Amniotic stem cell (primary cell): ENCODE measurements around the gene SLC7A6.

Experiments used
- DNase-seq: peaks from one replicate; lab custom pipeline; 2025; lab: John Stamatoyannopoulos, UW

SLC7A6 gene

DNA sequence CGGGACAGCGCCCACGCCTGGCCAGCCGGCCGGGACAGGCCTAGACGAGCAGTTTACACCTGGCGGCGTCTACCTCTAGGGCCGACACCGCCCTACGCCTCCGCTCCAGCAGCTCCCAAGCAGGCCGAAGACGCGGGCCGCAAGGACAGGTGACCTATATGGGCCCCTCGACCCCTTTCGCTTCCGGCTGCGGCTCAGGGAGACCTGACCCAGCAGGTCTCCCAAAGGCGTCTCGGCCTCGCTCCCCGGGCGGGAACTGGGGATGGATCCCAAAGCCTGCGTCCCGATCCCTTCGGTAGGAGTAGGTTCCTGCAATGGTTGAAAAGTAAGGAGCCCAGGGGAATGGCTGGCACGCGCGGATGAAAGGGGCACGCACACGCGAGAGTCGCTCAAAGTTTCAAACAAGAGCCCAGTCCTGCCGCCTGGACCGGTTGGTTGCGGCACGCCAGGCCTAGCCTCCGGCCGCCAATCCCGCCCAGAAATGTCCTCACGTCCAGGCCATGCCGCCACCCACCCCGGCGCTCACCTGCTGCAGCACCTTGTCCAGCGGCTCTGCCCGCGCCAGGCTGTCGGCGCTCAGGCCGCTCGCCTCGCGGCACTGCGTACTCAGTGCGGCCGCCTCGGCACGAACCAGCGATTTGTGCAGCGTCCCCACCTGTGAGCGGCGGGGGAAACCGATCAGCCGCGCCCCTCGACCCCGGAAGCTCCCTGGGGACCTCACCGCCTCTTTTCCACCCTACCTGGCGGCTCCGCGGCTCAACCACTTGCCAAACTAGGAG, 29.0 kb upstream of the SLC7A6 start:
- DNase-seq, result no peak

DNA sequence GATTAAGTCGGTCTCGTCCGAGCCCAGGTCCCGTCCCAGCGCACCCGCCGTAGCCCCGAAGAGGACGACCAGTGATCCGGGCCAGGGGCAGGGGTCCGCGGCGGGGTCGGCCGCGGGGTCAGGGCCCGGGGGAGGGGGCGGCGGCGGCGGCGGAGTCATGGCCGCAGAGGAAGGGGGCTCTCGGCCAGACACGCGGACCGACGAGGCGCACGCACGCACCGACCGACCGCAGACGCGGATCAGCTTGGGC, 28.5 kb upstream of the SLC7A6 start, which contains the start of gene ESRP2:
ESRP2 (minus strand) TSS at position 241 of the 250 bp plus-strand sequence; CDS start at position 159, 82 bp downstream.
- no peak for DNase-seq

DNA sequence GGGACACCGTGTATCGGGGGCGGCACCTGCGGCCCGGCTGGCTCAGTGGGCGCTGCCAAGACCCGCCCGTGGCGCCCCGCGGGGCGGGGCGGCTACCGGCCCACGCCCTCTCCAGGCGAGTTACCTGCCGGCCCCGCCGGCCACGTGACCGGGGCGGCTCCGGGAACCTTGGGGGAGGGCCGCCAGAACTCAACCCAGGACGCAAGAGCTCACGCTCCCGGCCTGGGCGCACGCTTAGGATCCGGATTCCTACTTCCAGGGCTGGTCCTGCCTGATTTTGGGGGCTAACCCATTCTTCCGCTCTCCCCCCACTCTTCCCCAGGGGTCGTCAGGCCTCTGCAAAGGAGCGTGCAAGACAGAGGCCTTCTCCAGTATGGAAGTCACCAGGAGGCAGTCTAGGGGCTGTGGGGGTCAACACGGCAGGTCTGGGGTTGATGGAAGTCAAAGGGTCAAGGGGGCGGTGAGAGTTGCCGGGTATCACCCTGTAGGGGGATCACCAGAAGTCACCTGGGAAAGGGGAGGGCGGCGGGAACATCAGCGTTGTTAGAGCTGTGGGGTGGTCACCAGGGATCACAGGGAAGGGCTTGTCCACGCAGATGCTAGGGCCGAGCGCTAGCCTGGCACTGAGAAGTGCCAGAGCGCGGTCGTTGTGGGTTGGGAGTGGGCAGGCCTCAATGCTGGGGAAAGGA, 28.0 kb upstream of the SLC7A6 start:
- no peak for DNase-seq

DNA sequence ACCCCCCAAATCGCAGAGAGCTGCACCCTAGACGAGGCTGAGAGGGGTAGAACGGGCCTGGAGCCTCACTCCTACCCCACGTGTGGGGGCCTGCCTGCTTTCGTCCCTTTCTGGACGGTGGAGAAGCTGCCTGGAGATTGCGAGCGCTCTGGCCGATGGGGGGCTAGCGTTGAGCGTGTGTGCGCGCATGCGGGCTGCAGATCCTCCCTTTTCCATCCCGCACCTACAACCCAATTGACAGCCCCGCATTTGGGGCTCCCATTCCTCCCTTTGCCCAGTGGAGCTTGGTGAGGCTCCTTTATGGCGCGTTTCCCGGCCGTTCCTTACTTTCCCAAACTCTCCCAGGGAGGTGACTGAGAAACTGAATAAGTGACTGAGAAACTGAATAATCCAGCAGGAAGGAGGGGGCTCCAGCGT, 27.5 kb upstream of the SLC7A6 start:
- DNase-seq, result no peak

DNA sequence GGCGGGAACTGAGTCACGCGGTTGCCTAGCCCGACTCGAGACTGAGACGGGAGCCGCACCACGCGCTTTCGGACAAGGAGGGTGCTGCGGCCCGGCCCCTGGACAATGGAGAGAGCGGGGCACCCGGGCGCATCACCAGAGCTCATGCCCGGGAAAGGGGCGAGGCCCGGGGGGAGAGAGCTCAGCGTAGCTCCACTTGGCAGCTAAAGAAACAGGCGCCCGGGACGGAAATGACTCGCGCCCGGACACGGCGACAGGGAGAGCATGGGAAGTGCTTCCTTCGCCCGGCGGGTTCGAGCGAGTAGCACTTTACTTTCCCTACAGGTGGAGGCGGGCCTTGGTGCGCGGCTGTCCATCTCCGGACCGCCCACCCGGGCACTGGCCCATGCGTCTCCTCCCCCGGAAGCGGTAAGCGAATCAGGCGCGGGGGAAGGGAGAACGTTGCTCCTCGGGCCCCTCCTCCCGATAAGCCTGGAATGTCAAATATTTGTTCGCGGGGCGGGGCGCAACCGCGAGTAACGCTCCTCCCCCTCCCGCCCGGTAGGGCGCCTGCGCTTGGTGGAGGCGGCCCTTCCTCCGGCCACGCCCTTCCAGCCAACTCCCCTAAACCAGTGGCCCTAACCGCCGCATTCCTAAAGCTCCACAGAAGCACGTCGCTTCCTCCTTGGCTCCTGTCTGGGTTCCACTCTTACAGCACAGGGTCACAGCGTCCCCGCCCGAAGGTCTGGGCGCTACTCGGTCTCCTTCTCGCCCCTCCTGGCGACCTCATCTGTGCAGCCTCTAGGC, 26.9 kb upstream of the SLC7A6 start:
- peak; percentile 94 for DNase-seq

DNA sequence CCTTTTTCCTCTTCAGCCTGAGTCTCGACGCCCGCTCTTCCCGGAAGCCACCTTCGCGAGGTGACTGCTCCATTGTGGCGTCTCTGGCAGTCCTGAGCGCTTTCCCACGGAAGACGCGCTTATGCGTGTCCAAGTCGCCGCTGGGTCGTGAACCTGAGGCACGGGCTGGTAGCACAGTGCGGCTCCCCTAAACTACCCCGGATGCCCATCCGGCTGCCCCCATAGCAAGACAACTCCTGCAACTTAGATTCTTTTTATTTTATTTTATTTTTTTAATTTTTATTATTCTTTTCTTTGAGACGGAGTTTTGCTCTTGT, 26.3 kb upstream of the SLC7A6 start:
- no peak for DNase-seq

DNA sequence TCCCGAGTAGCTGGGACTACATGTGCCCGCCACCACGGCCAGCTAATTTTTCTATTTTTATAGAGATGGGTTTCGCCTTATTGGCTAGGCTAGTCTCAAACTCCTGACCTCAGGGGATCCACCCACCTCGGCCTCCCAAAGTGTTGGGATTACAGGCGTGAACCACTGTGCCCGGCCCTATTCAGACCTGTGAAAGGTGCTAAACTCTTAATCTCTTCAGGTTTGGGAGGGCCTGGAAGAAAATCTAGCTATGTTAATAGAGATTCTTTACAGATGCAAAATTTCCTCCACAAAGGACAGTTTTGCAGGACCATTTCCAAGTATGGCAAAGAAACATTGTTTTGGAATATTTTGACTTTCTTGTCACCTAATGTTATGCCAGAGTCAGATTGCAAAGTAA, 22.2 kb upstream of the SLC7A6 start:
- DNase-seq, result no peak

DNA sequence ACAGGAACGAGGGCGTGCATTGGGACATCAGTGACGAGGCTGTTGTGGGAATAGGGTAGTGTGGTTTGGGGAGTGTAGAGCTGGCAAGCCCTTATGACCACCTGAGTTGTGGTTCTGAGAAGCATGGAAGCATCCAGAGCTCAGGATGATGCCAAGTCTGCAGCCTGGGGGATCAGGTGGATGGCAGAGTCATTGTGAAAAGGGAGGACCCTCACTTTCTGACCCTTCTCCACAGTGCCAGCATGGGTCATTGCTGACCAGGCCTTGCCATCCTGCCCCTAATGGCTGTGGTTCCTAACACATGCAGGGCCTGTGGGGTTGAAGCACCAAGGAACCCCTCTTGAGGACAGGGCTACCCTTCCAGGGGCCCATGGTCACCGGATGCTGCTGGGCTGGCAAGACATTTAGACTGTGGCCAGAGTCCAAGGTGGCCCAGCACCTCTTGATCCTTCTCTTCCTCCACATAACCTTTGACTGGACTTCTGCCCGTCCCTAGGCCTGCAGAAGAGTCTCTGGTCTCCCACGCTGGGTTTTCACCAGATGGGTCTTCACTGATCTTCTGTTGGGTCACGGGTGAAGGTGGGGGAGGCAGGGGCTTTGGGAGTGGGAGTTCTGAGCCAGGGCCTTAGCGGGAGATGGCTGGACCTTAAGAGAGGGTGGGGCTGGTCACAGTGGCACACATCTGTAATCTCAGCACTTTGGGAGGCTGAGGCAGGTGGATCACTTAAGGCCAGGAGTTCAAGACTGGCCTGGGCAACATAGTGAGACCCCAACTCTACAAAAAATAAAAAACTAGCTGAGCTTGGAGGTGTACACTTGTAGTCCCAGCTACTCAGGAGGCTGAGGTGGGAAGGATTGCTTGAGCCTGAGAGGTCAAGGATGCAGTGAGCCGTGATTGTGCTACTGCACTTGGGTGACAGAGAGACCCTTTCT, 21.1 kb upstream of the SLC7A6 start:
- no peak for DNase-seq

DNA sequence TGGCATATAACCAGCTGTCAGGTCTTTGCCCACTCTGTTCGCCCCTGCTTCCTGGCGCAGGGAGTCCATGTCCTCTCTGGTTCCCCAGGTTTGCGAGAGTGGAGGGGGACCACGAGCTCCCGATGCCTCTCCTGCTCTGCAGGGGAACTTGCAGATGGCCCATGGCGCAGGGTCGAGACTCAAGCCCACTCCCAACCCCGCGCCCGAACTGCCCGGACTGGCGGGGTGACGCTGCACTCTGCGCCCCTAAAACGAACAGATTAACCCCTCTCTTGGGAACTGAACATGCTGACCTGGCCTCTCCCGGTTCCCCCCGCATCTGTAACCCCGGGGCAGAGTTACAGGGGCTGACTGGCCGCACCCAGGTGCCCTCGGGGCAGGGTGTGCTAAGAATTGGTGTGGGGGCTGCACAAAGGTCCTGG, 19.8 kb upstream of the SLC7A6 start:
- DNase-seq, result no peak

DNA sequence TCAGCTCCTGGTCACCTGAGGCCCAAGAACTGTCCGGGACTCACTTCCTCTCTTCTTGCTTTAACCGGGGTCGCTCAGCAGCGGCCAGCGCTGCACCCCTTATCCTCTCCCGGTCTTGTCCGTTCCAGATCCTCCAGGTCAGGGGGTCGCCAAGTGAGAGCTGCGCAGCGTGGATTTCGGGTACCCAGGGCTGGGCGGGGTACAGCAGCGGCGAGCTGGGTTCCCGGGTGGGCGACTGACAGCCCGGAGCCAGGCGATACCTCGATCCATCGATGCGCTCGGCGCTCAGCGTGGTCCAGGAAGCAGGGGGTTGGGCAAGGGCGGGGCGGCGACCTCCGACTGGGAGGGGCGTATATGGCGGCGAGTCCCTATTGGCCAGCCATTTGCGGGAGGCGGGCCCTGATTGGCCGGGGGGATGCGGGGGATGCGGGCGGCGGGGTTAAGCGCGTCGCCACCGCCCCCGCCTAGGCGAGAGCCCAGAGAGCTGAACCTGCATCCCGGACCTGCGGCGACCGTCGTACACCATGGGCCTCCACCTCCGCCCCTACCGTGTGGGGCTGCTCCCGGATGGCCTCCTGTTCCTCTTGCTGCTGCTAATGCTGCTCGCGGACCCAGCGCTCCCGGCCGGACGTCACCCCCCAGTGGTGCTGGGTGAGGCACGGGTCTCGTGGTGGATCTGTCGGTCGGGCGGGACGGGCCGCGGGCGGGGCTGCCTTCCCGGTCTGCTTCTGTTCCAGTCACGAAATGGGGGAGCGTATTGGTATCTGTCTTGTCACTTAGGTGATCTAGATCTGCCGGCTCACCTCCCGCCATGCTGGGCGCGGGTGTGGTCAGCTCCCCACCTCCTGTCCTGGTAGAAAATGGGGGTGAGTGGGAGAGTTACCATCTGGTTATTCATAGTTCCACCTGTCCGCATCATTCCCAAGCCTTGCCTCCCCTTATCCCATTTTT, 19.1 kb upstream of the SLC7A6 start, which contains the start of gene PLA2G15:
PLA2G15 (plus strand) TSS at position 471 of the 951 bp plus-strand sequence; CDS start at position 525, 54 bp downstream.
- DNase-seq, result peak; percentile 73

DNA sequence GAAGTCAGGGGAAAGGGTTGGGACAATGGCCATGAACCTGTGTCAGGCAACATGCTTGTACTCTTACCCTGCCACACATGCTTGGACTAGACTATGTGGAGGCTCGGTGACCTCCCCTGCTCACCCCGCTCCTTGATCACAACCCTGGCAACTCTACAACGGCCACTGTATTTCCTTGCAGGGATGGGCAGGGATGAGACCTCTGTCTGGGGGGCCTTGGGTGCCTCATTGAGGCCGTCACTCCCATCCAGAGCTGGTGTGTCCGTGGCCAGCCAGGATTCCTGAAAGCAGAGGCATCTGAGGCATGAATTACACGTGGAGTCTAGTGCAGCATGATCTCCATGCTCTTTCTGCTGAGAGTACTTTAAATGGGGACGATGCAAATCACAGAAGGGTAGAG, 18.2 kb upstream of the SLC7A6 start:
- no peak for DNase-seq

DNA sequence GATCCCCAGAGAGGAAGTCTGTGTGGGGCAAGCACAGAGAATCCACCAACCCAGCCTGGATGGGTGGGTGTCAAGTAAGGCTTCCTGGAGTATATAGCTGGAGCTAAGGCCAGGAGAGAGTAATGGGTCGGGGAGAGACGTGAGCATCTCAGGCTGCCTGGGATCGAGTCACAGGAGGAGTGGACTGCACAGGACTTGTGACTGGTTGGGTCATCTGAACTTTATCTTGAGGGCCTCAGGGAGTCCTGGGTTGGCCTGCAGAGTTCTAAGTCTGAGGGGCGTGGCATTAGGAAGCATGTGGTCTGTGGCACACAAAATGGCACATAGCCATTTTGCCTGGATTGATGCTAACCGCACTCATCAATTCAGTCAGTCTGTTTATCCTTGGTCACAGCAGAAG, 17.7 kb upstream of the SLC7A6 start:
- no peak for DNase-seq

DNA sequence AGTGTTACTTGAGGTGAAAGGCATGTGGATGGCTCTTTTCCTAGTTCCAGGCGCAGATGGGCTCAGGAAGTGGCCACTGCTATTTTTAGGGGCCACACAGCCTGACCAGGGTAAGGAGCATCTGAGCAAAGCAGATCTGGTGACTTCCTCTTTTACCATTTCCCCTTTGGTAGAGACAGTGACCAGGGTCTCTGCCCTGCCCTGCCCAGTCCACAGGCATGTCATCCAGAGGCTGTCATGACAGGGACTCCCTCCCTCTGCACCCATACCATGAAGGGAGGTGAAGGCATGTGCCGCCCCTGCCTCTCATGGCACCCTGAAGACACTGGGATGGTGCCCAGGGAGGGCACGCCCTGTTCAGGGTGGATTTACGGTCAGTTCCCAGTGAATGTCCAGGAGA, 16.9 kb upstream of the SLC7A6 start:
- no peak for DNase-seq

DNA sequence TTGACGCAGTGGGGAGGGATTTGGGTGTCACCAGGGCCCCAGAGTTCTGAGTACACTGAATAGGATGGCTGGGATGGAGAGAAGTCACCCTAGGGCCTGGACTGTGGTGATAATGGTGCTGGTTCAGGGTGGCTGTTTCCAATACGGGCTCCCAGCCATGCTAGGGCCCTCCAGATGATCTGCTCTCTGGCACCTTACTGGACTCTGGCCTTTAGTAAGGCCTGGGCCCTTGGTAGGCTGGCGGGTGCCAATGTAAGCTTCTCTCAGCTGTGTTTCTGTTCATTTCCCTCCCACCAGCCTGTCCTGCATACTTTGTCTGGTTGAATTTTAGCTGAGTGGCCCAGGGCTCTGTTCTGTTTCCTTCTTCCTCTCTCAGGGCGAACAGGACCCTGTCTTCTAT, 16.4 kb upstream of the SLC7A6 start:
- DNase-seq, result no peak

DNA sequence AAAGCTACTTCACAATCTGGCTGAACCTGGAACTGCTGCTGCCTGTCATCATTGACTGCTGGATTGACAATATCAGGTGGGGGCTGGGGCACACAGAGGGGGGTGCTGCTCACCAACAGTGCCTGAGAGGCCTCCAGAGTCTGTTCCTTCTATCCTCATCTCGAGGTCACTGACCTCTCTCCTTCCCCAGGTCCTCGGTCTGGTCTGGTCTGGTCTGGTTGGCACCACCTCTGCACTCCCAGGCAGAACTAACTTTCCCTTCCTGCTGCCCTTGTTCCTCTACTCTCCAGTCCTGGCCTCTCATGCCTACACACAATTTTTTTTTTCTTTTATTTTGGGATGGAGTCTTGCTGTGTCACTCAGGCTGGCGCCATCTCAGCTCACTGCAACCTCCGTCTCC, 15.0 kb upstream of the SLC7A6 start:
- no peak for DNase-seq

DNA sequence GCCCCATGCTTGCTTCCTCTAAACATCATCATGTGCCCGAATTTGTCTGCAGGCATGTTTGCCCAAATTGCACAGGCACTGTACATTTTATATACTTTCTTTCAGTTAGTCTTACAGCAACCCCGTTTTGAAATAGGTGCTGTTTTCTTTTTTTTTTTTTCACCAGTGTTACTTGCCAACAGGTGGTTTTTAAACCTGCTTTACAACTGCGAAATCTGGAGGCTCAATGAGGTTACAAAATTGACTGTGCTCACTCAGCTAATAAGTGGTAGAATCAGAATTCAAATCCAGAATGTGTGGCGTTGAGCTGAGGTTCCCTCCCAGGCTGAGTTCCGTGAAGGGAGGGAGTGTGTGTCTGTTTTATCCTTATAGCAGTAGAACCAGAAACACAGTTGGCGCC, 13.4 kb upstream of the SLC7A6 start:
- DNase-seq, result no peak

DNA sequence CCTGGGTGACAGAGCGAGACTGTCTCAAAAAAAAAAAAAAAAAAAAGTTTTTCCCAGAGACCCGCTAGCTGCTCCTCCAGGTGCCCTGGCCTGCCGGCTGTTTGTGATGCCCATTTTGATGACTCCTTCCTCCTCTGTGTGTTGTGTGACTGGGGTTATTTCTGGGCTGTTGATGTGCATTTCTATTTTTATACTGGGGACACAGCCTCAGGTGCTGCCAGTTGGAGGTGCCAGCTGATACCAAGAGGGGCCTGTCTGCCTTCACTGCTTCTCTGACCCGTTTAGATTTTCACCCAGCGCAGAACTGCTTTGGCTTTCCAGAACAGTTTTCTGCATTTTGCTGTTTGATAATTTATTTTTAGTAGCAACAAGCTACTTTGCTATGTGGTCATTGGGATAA, 12.5 kb upstream of the SLC7A6 start:
- DNase-seq, result no peak

DNA sequence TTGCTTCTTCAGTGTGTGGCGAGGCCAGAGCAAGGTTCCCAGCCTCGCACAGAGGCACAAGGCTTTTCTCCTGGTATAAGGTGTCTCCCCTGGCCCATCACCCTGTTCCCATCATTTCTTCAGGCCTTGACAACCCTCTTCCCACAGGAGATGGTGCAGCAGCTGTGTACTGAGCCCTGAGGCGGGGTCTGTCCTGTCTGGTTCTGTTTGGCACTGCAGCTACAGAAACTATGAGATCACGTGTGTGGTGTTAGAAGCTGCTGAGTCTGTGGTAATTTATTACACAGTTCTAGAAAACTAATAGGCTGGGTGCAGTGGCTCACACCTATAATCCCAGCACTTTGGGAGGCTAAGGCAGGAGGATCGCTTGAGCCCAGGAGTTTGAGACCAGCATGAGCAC, 11.9 kb upstream of the SLC7A6 start:
- no peak for DNase-seq

DNA sequence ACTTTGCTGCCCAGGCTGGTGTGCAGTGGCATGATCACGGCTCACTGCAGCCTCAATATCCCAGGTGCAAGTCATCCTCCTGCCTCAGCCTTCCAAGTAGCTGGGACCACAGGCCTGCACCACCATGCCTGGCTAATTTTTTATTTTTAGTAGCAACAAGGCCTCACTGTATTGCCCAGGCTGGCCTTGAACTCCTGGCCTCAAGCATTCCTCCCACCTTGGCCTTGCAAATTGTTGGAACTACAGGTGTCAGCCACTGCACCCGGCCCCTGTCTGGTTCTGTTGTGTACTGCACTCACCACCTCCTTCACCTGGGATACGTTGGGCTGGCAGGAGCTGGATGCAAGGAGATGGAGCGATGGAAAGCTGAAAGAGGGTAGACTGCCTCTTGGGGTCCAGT, 10.6 kb upstream of the SLC7A6 start:
- no peak for DNase-seq

DNA sequence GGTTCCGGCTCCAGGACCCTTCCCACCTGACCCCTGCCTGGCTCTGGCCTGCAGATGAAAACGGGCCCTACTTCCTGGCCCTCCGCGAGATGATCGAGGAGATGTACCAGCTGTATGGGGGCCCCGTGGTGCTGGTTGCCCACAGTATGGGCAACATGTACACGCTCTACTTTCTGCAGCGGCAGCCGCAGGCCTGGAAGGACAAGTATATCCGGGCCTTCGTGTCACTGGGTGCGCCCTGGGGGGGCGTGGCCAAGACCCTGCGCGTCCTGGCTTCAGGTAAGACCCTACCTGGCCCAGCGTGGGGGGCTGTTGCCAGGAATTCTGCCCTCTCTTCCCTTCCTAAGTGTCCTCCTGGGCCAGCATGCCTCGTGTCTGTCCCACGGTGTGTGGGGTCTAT, 8.6 kb upstream of the SLC7A6 start:
- no peak for DNase-seq
